IPS DF 4.7 (cell line): ENCODE measurements around the gene DACT3.

ENCODE experiments used
- DNase-seq: peaks from one replicate; pipeline ENCODE4 v3.0.0-alpha.2; 2013; ENCODE audit warnings: low spot score; ENCODE audit errors: extremely low read depth

Gene DACT3

DNA sequence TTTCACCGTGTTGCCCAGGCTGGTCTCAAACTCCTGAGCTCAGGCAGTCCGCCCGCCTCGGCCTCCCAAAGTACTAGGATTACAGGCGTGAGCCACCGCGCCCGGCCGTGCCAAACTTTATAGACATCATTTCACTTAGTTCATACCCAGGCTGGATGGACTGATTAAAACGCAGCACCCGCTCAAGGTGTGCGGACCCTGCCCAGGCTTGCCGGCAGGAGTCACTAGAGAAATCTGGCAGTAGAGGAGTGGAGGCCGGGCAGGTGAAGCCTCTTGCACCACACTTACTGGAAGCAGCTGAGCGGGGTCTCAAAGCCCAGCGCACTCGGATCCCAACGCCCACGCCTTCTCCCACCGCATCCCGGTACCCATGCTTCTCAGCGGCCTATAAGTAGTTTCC lies 47.5 kb downstream of the DACT3 start:
- DNase-seq, result no peak

DNA sequence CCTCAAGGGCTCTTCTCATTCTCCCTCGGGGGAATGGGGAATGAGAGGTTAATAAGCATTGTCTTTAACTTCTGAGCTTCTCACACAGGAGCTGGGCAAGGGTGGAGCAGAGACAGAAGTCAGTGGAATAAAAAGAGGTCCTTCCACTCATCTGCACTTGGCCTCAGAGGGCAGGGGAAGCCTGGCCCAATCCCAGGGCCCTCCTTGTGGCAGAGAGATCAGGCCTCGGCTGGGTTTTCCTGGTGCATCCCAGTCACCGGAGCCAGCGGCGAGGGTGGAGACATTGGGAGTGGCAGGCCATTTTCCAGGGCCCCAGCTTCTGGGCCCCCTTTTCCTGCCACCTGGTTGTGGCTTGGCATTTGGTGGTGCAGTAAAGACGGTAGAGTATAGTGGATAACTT lies 49.2 kb downstream of the DACT3 start:
- no peak for DNase-seq

DNA sequence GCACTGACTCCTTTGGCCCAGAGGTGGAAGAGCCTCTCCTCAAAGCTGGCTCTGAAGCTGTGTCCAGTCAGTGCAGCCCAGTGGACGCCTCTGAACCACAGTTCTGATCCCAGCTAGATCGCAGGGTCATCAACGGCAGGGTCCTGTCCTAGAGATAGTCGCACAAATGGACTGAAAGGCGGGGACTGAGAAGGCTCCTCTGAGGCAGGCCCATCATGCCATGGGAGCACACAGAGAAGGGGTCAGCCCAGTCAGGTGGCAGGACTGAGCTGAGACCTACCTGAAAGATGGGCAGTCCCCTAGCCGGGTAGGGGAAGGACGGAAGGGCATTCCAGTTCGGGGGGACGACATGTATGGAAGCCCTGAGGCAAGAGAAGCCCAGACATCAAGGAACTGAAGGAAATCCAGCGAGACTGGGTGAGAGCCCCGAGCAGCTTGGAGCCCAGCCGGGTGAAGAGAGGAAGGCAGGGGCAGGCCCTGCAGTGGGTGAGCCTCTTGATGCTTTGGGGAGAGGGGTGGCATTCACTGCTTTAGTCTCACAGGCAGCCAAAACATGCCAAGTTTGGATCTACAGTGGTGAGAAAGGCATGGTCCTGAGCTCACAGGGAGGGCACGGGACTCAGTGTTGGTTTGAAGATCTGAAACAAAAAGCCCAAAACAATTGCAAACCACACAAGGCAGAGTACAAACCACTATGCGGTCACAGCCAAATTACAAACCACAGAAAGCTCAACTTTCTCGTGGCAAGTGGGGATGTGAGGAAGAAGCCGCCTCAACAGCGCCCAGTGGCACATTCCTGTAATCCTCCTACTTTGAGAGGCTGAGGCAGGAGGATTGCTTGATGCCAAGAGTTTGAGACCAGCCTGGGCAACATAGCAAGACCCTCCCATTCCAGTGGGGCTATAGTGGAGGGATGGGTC lies 49.9 kb downstream of the DACT3 start:
- no peak for DNase-seq

DNA sequence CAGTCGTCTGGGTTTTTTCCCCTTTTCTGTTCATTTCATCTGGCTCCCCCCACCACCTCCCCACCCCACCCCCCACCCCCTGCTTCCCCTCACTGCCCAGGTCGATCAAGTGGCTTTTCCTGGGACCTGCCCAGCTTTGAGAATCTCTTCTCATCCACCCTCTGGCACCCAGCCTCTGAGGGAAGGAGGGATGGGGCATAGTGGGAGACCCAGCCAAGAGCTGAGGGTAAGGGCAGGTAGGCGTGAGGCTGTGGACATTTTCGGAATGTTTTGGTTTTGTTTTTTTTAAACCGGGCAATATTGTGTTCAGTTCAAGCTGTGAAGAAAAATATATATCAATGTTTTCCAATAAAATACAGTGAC lies 50.6 kb downstream of the DACT3 start:
- DNase-seq, result no peak

DNA sequence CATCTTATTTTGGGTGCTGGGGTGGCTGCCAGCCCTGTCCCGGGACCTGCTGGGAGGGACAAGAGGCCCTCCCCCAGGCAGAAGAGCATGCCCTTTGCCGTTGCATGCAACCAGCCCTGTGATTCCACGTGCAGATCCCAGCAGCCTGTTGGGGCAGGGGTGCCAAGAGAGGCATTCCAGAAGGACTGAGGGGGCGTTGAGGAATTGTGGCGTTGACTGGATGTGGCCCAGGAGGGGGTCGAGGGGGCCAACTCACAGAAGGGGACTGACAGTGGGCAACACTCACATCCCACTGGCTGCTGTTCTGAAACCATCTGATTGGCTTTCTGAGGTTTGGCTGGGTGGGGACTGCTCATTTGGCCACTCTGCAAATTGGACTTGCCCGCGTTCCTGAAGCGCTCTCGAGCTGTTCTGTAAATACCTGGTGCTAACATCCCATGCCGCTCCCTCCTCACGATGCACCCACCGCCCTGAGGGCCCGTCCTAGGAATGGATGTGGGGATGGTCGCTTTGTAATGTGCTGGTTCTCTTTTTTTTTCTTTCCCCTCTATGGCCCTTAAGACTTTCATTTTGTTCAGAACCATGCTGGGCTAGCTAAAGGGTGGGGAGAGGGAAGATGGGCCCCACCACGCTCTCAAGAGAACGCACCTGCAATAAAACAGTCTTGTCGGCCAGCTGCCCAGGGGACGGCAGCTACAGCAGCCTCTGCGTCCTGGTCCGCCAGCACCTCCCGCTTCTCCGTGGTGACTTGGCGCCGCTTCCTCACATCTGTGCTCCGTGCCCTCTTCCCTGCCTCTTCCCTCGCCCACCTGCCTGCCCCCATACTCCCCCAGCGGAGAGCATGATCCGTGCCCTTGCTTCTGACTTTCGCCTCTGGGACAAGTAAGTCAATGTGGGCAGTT lies 51.2 kb downstream of the DACT3 start:
- no peak for DNase-seq

DNA sequence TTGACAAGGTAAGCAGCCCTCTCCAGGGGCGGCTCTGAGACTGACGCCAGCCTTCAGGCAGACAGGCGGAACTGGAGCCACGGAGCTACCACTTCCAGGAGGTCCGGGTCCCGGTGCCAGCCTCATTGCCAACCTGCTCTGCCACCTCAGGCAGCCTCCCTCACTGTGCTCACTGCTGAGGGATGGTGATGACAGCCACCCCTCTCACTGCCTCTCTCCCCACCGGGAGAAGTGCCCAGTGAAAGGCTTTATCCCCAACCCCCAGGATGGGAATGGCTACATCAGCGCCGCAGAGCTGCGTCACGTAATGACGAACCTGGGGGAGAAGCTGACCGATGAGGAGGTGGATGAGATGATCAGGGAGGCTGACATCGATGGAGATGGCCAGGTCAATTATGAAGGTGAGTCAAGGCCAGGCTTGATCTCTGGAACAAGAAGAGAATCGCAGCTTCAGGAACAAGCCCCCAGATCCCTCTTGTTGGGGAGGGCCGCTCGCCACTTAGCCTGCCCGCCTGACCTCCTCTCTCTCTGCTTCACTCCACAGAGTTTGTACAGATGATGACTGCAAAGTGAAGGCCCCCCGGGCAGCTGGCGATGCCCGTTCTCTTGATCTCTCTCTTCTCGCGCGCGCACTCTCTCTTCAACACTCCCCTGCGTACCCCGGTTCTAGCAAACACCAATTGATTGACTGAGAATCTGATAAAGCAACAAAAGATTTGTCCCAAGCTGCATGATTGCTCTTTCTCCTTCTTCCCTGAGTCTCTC lies 52.2 kb downstream of the DACT3 start:
- DNase-seq, result no peak

DNA sequence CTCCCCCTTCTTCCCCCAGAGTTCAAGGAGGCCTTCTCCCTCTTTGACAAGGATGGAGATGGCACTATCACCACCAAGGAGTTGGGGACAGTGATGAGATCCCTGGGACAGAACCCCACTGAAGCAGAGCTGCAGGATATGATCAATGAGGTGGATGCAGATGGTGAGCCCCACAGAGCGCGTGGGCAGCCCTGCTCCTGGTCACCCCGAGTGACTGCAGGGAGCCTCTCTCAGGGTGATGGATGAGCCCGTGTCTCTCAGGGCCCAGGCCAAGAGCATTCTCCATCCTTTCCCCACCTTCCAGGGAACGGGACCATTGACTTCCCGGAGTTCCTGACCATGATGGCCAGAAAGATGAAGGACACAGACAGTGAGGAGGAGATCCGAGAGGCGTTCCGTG lies 52.8 kb downstream of the DACT3 start:
- no peak for DNase-seq

DNA sequence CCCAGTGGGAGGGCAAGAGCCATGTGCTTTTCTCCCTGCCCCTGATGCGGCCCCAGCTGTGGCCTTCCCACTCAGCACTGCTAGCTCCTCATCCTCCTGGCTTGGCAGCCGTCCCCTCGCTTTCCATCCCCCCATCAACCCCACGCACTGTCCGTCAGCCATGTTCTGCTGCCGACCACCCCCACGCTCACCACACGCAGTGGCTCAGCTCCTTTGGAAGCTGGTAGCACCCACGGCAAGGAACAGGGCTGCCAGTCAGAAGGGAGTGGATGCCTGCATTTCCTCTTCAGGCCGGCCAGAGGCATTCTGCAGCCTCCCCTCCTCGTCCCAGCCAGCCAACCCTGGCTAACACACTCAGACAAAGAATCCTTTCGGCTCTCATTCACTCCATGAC lies 53.5 kb downstream of the DACT3 start:
- no peak for DNase-seq

DNA sequence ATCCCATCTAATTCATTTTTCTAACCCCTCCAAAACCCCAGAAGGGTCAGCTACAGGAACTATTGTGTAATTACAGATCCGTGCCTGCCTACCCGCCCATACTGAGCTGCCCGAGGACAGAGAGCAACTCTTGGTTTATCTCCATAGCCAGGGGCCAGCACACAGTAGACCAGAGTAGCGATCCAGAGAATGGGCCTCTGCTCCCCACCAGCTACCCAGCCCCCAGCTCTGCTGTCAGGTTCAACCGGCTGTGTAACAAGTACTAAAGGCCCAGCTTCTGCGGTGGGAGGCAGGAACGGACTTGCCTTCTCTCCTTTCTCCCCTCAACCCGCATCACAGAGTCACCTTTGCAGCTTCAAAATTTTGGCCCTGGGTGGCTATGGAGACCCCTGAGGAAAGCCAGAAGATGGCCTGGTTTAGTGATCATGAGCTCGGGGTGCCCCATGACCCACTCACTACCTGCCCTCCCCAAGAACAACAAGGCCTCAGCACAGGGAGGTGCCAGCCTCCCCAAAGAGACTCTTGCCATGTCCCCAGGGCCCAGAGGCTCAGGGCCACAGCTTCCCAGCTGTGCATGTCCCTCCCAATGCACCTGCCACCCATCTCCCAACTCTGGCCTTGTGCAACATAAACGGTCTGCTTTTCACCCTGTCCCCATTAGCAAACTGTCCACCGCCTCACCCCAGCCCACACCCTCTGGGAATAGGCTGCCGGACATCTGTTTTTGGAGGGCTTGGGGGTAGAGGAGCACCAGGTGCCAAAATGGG lies 54.1 kb downstream of the DACT3 start:
- no peak for DNase-seq

DNA sequence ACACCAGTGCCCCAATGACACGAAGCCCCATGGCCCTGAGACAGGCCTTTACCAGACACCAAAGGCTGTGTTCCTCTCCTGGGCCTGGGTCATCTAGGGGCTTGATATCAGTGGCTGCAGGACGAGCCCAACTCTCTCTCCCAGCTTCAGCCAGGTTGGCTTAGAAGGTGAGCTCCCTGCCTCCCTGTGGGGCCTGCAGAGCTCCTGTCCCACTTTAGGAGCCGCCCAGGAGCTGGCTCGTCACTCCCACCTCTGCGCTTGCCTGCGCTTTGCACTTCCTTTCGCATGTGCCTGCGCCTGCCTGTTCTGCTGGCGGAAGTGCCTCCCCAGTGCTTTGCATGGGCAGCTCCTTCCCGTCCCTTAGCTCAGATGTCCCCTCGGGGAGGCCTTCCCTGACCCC lies 55.0 kb downstream of the DACT3 start:
- DNase-seq, result no peak

DNA sequence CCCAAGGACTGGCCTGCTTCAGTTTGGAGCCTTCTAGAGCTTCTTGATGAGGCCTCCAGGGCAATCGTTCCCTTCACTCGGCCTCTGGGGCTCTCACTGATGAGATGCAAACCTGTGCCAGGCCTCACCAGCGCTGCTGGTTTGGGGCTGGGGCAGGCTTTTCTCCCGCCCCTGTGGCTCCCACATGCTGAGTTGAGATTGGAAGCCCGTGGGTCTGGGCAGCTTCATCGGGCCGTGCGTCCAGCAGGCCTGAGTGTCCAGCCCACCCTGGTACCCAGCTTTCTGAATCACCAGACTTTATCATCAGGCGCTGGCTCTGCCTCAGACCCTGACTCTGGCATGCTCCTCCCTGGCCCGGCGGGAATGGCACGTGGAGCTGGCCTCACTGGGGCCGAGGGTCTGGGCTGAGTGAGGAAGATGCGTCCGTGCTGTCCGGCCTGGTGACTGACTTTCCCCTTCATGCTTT lies 55.6 kb downstream of the DACT3 start:
- no peak for DNase-seq

DNA sequence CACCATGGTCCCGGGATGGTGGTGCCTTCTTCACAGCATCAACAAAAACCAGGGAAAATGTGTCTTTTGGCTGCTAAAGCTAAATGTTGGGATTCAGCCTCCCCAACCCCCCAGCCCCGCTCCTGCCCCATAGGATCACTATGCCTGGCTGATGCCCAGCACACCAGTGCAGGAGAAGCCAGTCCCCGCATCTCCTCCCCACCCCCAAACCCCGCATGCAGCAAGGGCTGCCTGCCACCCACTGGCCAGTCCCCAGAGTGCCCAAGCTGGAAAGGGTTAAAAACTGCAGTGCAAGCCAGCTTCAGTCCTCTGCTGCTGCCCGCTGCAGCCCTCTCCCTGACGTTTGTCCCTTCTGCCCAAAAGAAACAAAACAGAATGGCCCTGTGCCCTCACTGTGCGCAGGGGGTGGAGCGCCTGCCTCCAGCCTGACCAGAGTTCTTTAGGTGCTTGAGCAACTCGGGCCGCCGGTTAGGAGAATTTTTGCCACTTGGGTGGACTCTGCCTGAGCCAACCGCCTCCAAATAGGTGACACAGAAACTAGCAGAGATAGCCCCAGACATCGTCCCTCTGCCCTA lies 56.1 kb downstream of the DACT3 start:
- DNase-seq, result no peak

DNA sequence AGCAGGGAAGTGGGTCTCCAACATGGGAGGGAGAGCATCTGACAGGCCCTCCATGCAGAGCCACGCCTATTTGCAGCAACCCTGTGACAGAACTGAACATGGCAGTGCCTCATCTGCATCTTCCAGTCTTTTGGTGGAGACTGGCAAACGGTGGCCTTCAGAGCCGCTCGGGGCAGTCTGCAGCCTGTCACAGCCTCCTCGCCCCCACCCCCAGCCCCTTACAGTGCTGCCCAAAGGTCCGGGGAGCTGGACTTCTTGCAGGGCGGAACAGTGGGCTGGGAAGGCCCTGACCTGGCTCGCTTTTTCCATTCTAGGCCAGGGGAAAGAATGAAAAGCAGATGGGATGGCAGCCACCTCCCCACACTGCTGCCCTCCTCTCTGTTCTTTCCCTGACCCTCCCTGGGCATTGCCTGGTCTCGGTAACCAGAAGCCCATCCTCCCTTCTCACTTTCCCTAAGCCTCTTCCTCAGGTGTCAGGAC lies 57.2 kb downstream of the DACT3 start:
- DNase-seq, result no peak

DNA sequence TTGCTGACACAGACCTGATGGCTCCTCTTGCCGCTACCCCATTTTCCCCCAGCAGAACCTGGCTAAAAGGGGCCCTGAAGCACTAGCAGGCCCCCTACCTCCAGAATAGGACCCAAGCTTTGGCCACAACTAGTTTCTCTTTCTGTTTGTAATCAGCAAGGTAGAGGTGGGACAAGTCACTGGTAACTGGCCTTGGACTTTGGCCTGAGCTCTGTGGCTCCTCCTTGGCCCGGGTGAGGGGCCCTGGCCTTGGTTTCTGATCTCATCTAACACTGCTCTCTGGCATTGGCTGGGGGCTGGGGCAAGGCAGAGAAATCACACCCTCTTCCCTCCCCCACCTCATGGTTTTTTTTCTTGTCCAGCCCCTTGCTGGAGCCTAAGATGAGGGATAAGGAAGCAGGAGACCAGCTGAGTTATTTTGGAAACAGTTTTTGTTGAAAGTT lies 57.8 kb downstream of the DACT3 start:
- no peak for DNase-seq

DNA sequence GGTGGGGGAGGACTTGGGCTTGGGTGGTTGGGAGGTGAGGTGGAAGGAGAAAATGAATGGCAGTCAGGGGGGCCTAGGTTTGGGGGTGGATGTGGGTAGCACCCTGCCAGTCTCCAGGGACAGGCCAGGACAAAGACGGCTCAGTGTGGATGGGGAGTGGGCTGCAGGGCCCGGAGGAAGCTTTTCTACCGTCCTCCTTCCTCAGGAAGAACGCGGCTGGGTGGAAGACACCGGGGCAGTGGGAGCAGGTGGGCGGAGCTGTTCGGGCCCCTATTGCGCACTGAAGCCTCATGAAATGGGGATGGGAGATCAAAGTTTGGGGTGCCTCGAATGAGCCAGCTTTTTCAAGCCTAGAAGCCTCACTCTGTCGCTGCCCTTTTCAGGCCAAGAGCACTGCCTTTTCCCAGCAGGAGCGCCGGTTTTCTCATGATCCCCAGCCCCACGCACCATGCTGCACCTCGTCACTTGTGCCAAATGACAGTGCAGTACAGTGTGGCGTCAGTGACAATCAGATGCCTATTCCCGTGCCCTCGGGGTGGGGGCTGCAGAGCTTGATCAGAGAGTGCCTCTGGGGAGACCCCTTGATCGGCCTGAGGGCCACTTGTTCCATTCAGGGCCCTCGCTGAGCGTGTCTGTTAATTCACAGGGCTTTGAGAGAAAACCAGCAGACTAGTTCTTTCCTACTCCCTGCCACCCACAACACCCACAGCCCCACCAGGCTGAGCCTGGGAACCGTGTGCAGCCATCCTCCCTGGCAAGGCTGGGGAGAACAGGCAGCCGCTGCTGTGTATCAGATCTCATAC lies 58.4 kb downstream of the DACT3 start:
- no peak for DNase-seq

DNA sequence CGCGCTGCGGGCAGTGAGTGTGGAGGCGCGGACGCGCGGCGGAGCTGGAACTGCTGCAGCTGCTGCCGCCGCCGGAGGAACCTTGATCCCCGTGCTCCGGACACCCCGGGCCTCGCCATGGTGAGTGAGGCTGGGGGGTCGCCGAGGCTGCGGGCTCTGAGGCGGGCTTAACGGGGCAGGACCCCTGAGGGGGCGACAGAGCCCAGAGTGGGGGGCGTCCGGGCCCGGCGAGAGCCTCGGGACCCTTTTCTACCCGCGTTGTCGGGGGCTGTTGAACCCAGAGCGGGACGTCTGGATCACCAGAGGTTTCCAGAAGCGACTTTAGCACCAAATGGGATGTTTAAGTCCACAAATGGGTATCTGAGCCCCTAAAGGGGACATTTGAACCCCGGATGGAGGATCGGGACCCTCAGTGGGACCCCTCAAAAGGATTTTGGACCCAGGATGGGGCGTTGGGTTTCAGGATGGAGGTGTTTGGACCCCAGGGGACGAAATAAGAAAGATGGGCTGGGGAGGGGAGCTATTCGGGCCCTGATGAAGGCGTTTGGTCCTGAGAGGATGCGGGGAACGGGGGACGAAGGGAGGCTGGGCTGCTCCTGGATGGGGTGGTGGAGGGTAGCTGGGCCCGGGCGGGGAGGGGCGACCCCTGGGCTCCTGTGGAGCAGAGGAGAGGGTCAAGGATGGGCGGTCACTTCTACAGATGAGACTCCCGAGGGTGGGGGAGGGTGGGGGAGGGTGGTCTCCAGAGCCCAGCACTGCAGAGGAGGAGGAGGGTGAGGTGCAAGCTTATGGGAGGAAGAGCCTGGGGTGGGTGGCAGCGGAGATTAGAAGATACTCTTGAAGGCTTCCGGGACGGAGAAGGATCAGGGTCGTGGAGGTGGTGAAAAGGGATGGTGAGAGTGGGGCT lies 59.4 kb downstream of the DACT3 start, which contains the start of gene CALM3:
TSS of gene CALM3 (plus strand) at position 13 of the 907 bp plus-strand sequence. CDS start at position 118, 105 bp downstream.
- DNase-seq, result no peak

DNA sequence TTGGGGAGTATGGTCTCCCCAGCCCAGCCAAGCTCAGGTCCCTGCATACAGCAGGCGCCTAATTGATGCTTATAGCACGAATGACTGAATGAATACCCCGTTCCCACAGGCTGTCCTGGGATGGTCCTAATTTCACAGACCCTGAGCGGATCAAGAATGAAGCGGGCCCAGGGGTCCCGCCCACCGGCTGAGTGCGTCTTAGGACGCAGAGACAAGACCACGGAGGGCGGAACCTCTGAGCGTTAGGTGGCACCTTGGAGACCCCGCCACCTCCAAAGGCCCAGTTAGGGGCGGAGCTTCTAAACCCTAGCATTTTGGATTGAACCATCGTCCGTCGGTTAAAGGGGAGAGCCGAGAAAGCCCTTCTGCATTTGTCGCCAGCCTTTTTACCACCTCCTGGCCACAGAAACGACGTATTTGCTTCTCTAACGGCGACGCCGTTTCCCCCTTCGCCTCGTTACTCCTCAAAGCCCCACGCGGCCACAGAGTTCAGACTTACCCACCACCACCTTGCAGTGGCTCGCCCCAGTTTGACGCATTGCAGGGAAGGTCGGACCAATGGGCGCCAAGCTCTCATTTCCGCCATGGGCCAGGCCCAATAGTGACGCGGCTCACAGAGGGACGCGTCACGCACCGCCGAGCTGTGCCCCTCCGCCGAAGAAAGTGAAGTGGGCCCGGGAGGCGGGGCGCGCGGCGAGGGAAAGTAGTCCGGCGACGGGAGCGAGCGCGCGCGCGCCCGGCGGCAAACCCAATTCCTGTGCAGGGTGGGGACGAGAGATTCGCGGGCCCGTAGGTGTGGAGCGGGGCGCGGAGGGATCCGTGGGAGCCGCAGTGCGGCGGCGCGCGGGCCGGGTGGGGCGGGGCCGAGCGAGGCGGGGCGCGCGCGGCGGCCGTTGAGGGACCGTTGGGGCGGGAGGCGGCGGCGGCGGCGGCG lies 60.3 kb downstream of the DACT3 start:
- peak; percentile 85 for DNase-seq
